Activated B cell treated with CpG ODN at 0.5 μM for 24 hours (primary cell): ENCODE data around the gene WIPI1. TPM values are rescaled to one million over a fixed set of nuclear protein-coding genes. Genes with fewer than 3 reads are reported as not detected.

Experiments
- ATAC-seq: fragments of 200-7000 bp; cut with Tn5 transposase; one replicate; pipeline ENCODE4 v1.10.0; 2021; ENCODE audit warnings: low read depth, mild to moderate bottlenecking, moderate library complexity
- CTCF ChIA-PET: fragments of 350-600 bp; sonication (Branson Sonifier 250); formaldehyde crosslinking; loops from one replicate; lab custom pipeline; 2021; ENCODE audit warnings: antibody characterized with exemption; lab: Charles Lee
- POLR2A ChIA-PET: fragments of 350-600 bp; sonication (Branson Sonifier 250); formaldehyde crosslinking; loops from one replicate; lab custom pipeline; 2021; ENCODE audit warnings: antibody characterized with exemption; lab: Charles Lee
- DNase-seq: peaks from one replicate; pipeline ENCODE4 v3.0.0; 2022
- H3K27ac Mint-ChIP-seq: one replicate; pipeline ENCODE4 v1.8.0; 2020; ENCODE audit warnings: mixed read lengths
- H3K27me3 Mint-ChIP-seq: one replicate; pipeline ENCODE4 v1.8.0; 2021; ENCODE audit warnings: mixed read lengths
- H3K36me3 Mint-ChIP-seq: one replicate; pipeline ENCODE4 v1.8.0; 2021; ENCODE audit warnings: low read depth, mixed read lengths
- H3K4me1 Mint-ChIP-seq: one replicate; pipeline ENCODE4 v1.8.0; 2021; ENCODE audit warnings: mixed read lengths
- H3K4me3 Mint-ChIP-seq: one replicate; pipeline ENCODE4 v1.8.0; 2020; ENCODE audit warnings: mild to moderate bottlenecking, mixed read lengths
- H3K9me3 Mint-ChIP-seq: one replicate; pipeline ENCODE4 v1.8.0; 2020; ENCODE audit warnings: mixed read lengths
- CTCF ChIP-seq: fragments of 200-600 bp; IDR thresholded peaks from one replicate; pipeline ENCODE4 v1.8.0; 2022; ENCODE audit warnings: antibody characterized with exemption, mild to moderate bottlenecking
- intact Hi-C: fragments of 100-400 bp; cut with micrococcal nuclease; formaldehyde crosslinking; loops from one replicate; pipeline ENCODE4 v1.15.1; 2024
- total RNA-seq: library from RNA; stranded (reverse); gene quantifications from 2 replicates; pipeline ENCODE4 v1.2.3, GENCODE V29; 2022

WIPI1 gene
- total RNA-seq, 1 donor from 2014 or later: 9.8 TPM

GRCh38 chr17:68385490-68386215 lies 71.6 kb downstream of the WIPI1 start:
- no peak overlapping the region for H3K27ac Mint-ChIP-seq

GRCh38 chr17:68384941-68385340 lies 72.4 kb downstream of the WIPI1 start:
- CTCF ChIA-PET: interaction anchor here (1.6 kb wide), 1 partner anchor 14 kb away, joined by 5 read pairs; no protein-coding TSS in a partner anchor
- POLR2A ChIA-PET: no interaction called here
- no peaks in the 10 kb centered on the region for H3K36me3 Mint-ChIP-seq
- no peaks in the 10 kb centered on the region for H3K9me3 Mint-ChIP-seq
- no peak for ATAC-seq
- H3K27ac Mint-ChIP-seq: no peak overlapping the region
- H3K4me1 Mint-ChIP-seq: no peaks in the 10 kb centered on the region
- intact Hi-C loops: no loop called here
- TF ChIP-seq CTCF: no peak
- DNase-seq: no peak
- peaks cover 8% of the 10 kb centered on the region for H3K27me3 Mint-ChIP-seq
- no peak overlapping the region for H3K4me3 Mint-ChIP-seq

More at GRCh38 chr17:68385490-68386215, 71.6 kb downstream of the WIPI1 start:
- ATAC-seq (no peak), DNase-seq (no peak)
- ChIA-PET CTCF (no interaction called here), POLR2A (interaction anchor here (0.6 kb wide), 1 partner anchor 80 kb away, joined by 3 read pairs; no protein-coding TSS in a partner anchor)
- Mint-ChIP-seq H3K36me3 (no peaks in the 10 kb centered on the region), H3K4me3 (no peak overlapping the region), H3K27me3 (peaks cover 8% of the 10 kb centered on the region), H3K4me1 (no peaks in the 10 kb centered on the region), H3K9me3 (no peaks in the 10 kb centered on the region)
- no peak for TF ChIP-seq CTCF
- intact Hi-C loops: no loop called here

- POLR2A ChIA-PET: no interaction called here
- H3K4me1 Mint-ChIP-seq: no peaks in the 10 kb centered on the region
These were observed 72.8 kb downstream of the WIPI1 start for GRCh38 chr17:68384471-68384870.

GRCh38 chr17:68383443-68384321 lies 73.6 kb downstream of the WIPI1 start:
- H3K27ac Mint-ChIP-seq: no peak overlapping the region
- intact Hi-C loops: no loop called here
- POLR2A ChIA-PET: no interaction called here
- no peak overlapping the region for H3K4me3 Mint-ChIP-seq
- no peaks in the 10 kb centered on the region for H3K36me3 Mint-ChIP-seq
- CTCF ChIA-PET: interaction anchor here (1.6 kb wide), 1 partner anchor 15 kb away, joined by 5 read pairs; no protein-coding TSS in a partner anchor
- DNase-seq: no peak
- ATAC-seq: no peak
- H3K4me1 Mint-ChIP-seq: no peaks in the 10 kb centered on the region
- H3K27me3 Mint-ChIP-seq: peaks cover 8% of the 10 kb centered on the region
- no peaks in the 10 kb centered on the region for H3K9me3 Mint-ChIP-seq
- TF ChIP-seq CTCF: no peak

More at GRCh38 chr17:68384471-68384870, 72.8 kb downstream of the WIPI1 start:
- CTCF ChIA-PET: interaction anchor here (1.6 kb wide), 1 partner anchor 14 kb away, joined by 5 read pairs; no protein-coding TSS in a partner anchor
- H3K4me3 Mint-ChIP-seq: no peak overlapping the region
- no peak for DNase-seq
- H3K36me3 Mint-ChIP-seq: no peaks in the 10 kb centered on the region
- no peaks in the 10 kb centered on the region for H3K9me3 Mint-ChIP-seq
- intact Hi-C loops: no loop called here
- H3K27me3 Mint-ChIP-seq: peaks cover 8% of the 10 kb centered on the region
- no peak overlapping the region for H3K27ac Mint-ChIP-seq
- no peak for TF ChIP-seq CTCF
- no peak for ATAC-seq

GRCh38 chr17:68383120-68383442 lies 74.2 kb downstream of the WIPI1 start:
- POLR2A ChIA-PET: no interaction called here
- DNase-seq: no peak
- CTCF ChIA-PET: no interaction called here
- no peaks in the 10 kb centered on the region for H3K9me3 Mint-ChIP-seq
- peaks cover 8% of the 10 kb centered on the region for H3K27me3 Mint-ChIP-seq
- no peak for TF ChIP-seq CTCF
- intact Hi-C loops: no loop called here
- no peak overlapping the region for H3K27ac Mint-ChIP-seq
- no peaks in the 10 kb centered on the region for H3K36me3 Mint-ChIP-seq
- H3K4me1 Mint-ChIP-seq: no peaks in the 10 kb centered on the region
- no peak overlapping the region for H3K4me3 Mint-ChIP-seq
- no peak for ATAC-seq
